Omental fat pad (tissue), 4 donors: ENCODE data around the gene CSNK1D. TPM values are rescaled to one million over a fixed set of nuclear protein-coding genes. Genes with fewer than 3 reads are reported as not detected.
A peak's percentile ranks its signal among the peaks of the same experiment; 100 is the strongest.

ENCODE experiments used
- ATAC-seq: fragments of 150-250 bp; one replicate; pipeline ENCODE4 v1.9.1; 2016; ENCODE audit warnings: mild to moderate bottlenecking, moderate library complexity; ENCODE audit not compliant: low FRiP score
- DNase-seq: peaks from one replicate; pipeline ENCODE4 v3.0.0-alpha.2; 2019; ENCODE audit warnings: low spot score
- total RNA-seq, 4 donors: library from RNA; depleted of rRNA; stranded (reverse); fragments of >200 nt; gene quantifications; one replicate each; pipeline ENCODE4 v1.1.0, GENCODE V29; 2016
- TF ChIP-seq, protein P1 (sequence below), 3 donors: fragments of 450-650 bp; IDR thresholded peaks; one replicate each; pipeline ENCODE4 v1.5.1; 2016 to 2017; ENCODE audit warnings: antibody characterized with exemption in 3 of 3, mild to moderate bottlenecking in 3 of 3, moderate library complexity in 2 of 3

Gene CSNK1D
- total RNA-seq, 4 donors from 2014 or later = 54.7 to 117 (median 98.4) TPM

DNA sequence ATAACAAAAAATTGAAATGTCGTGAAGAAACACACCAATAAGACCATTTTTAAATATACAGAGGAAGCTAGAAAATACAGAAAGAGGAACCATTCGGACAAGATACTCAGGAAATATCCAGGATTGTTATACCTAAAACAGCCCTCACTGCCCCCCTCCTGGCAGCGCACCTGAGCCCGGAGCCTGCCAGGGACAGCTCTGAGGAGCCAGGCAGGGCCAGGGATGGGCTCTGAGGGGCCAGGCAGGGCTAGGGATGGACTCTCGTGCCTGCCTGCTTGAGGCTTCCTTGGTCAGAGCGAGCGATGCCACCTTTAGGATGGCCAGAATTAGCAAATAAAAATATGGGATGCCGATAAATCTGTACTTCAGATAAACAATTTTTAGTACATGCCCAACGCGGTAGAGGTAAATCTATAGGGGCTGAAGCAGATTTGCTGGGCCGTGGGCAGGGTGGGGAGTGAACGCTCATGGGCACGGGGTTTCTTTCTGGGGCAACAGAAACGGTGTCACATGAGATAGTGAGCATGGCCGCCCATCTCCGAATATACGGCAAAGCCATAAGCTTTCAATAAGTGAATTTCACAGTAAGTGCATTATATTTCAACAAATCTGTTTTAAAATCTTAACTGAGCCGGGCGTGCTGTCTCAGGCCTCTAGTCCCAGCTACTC lies 18.2 kb upstream of the CSNK1D start:
- TF ChIP-seq, protein P1, sequence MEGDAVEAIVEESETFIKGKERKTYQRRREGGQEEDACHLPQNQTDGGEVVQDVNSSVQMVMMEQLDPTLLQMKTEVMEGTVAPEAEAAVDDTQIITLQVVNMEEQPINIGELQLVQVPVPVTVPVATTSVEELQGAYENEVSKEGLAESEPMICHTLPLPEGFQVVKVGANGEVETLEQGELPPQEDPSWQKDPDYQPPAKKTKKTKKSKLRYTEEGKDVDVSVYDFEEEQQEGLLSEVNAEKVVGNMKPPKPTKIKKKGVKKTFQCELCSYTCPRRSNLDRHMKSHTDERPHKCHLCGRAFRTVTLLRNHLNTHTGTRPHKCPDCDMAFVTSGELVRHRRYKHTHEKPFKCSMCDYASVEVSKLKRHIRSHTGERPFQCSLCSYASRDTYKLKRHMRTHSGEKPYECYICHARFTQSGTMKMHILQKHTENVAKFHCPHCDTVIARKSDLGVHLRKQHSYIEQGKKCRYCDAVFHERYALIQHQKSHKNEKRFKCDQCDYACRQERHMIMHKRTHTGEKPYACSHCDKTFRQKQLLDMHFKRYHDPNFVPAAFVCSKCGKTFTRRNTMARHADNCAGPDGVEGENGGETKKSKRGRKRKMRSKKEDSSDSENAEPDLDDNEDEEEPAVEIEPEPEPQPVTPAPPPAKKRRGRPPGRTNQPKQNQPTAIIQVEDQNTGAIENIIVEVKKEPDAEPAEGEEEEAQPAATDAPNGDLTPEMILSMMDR (IDR thresholded peaks at IDR 0.05) = no peak
- ATAC-seq (no peak), DNase-seq (no peak)

DNA sequence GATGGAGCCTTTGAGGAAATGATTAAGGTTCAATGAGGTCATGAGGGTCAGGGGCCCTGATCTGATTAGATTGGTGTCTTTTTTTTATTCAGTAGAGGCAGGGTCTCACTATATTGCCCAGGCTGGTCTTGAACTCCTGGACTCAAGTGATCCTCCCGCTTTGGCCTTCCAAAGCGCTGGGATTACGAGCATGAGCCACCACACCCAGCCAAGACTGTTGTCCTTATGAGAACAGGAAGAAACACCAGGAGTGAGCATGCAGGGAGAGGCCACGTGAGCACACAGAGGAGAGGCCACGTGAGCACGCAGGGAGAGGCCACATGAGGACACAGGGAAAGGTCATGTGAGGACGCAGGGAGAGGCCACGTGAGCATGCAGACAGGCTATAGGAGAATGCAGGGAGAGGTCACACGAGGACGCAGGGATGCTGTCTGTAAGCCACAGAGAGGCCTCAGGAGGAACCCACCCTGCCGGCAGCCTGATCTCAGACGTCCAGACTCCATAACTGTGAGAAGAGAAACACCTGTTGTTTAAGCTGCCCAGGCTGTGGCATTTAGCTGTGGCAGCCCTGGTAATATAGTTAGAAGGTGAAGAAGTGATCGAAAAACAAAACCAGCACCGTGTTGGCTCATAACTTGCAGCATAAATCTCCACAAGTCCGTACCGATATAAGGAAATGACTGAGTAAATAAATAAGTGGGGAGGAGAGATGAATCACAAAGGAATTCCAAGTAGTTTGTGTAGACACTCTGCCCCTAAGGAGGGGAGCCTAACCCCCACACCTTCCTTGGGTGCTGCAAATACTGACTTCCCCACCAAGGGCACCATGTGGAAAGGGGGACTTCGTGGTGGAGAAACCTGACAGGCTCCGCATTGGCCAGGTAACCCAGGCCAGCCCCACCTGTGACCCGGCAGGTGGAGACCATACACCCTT lies 14.6 kb upstream of the CSNK1D start:
- peak; percentile 7 for ATAC-seq
- no peak for DNase-seq
- TF ChIP-seq, protein P1 (IDR thresholded peaks at IDR 0.05) = no peak

GRCh38 chr17:82287013-82287867 lies 13.7 kb upstream of the CSNK1D start:
- ATAC-seq = no peak

DNA sequence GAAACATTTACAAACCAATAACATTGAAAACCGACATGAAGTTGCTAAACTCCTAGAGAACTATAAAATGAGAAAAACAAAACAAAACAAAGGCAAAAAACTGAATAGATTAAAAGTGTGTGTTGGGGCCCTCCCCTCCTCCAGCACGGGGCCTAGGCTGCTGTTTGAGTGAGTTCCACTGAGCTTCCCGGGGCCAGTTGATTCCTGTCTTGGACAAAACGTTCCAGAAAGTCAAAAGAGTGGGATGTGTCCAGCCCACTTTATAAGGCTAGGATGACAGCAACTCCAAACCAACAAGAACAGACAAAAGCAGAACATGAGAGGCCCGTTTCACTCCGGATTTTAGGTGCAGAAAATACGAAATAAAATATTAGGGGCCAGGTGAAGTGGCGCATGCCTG lies 11.6 kb upstream of the CSNK1D start:
- TF ChIP-seq, protein P1 (IDR thresholded peaks at IDR 0.05) = no peak
- DNase-seq = no peak
- no peak for ATAC-seq

More at GRCh38 chr17:82287013-82287867, 13.7 kb upstream of the CSNK1D start:
- DNase-seq = no peak
- TF ChIP-seq, protein P1 (IDR thresholded peaks at IDR 0.05) = no peak

DNA sequence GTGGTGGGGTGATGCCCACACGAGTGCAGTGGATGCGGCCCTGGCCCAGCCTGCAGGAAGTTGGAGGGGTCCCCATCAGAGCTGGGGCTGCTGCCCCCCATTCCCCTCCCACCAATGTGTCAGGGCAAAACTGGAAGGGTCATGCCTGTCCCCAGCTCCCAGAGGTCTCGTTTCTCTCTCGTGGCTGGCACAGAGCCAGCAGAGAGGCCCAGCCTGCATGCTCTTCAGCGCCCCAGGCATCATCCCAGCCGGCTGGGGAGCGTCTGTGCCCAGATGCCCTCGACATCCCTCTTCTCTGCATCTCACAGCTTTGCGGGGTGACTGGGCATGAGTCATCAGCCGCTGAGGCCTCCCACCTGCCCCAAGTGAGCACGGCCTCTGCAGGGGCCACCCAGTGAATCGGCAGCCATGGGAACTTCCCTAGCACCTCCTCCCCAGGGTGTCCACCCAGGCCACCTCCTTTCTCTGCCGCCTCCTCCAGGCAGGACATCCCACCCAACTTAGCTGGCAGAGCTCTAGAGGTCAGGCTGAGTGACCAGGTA lies 9.8 kb upstream of the CSNK1D start:
- TF ChIP-seq, protein P1 (IDR thresholded peaks at IDR 0.05) = no peak
- DNase-seq = no peak
- ATAC-seq = peak; percentile 6
